Bone marrow (tissue), 2 donors: ENCODE data around the gene CYP4X1.
"Not testable (repeated sequence)": the region's sequence is repeated elsewhere in the genome, so short reads cannot be mapped to it uniquely, and the experiment has no call there.

Experiments
- DNase-seq, 2 donors: peaks; one replicate each; lab custom pipeline; 2025; lab: John Stamatoyannopoulos, UW

CYP4X1 gene, protein sequence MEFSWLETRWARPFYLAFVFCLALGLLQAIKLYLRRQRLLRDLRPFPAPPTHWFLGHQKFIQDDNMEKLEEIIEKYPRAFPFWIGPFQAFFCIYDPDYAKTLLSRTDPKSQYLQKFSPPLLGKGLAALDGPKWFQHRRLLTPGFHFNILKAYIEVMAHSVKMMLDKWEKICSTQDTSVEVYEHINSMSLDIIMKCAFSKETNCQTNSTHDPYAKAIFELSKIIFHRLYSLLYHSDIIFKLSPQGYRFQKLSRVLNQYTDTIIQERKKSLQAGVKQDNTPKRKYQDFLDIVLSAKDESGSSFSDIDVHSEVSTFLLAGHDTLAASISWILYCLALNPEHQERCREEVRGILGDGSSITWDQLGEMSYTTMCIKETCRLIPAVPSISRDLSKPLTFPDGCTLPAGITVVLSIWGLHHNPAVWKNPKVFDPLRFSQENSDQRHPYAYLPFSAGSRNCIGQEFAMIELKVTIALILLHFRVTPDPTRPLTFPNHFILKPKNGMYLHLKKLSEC

GRCh38 chr1:47023268-47024140 lies at the start of gene CYP4X1:
TSS of gene CYP4X1 (plus strand) at chr1:47023669. CDS start at chr1:47023818, 149 bp downstream.
- no peak for DNase-seq

DNA sequence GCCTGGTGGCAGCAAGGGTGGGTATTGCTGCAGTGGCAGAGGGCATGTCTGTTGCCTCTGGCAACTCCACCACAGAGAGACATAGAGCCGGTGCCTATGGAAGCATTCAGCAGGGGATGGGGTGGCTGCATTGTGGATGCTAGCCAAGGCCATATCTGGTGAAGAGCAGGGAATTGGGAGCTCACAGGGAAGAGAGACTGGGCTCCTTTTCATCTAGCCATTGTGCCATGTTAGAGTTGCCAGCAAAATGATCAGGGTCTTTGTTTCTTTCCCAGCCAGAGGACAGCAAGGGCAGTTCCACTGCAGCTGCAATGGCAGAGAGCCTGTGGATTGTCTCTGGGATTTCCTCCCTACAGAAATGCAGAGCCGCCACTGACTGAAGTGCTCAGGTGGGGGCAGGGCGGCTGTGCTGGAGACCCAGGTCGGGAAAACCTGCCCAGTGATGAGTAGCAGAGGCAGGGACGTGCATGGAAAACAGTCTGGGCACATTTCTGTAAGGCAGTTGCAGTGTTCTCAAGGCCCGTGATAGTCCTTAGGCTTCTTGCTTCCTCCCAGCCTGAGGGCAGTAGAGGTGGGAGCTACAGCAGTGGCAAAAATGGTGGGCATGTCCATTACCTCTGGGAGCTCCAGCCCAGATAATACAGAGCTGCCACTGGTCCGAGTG lies 40.2 kb upstream of the CYP4X1 start:
- no peak for DNase-seq

GRCh38 chr1:46983830-46984586 lies 39.5 kb upstream of the CYP4X1 start:
- DNase-seq, result no peak

GRCh38 chr1:46990541-46990940 lies 32.9 kb upstream of the CYP4X1 start:
- DNase-seq, result not testable (repeated sequence)

- no peak for DNase-seq
These were observed 32.2 kb upstream of the CYP4X1 start for GRCh38 chr1:46991083-46991923.

- DNase-seq, result no peak
These were observed 26.7 kb upstream of the CYP4X1 start for GRCh38 chr1:46996659-46997281.

- no peak for DNase-seq
These were observed 21.3 kb upstream of the CYP4X1 start for GRCh38 chr1:47002211-47002610.

DNA sequence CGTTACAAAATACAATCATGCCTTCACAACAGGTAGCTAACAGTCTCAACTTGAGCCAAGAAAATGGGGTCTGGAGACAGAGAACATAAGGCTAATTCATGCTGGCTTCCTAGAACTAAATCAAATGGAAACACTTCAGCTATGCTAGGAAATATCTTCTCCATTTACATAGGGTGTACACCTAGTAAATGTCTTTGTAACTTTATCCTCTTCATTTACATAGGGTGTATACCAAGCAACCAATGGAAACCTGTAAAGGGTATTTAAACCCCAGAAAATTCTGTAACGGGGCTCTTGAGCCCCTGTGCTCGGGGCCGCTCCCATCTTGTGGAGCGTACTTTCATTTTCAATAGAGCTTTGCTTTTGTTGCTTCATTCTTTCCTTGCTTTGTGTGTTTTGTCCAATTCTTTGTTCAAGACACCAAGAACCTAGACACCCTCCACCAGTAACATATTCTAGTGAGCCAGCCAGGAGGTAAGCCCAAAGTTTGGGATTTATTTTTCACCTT lies 19.5 kb upstream of the CYP4X1 start:
- no peak for DNase-seq

DNA sequence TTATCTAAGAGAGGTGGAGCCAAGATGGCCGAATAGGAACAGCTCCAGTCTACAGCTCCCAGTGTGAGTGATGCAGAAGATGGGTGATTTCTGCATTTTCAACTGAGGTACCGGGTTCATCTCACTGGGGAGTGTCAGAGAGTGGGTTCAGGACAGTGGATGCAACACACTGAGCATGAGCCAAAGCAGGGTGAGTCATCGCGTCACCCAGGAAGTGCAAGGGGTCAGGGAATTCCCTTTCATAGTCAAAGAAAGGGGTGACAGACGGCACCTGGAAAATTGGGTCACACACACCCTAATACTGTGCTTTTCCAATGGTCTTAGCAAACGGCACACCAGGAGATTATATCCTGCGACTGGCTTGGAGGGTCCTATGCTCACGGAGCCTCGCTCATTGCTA lies 17.0 kb upstream of the CYP4X1 start:
- not testable (repeated sequence) for DNase-seq

DNA sequence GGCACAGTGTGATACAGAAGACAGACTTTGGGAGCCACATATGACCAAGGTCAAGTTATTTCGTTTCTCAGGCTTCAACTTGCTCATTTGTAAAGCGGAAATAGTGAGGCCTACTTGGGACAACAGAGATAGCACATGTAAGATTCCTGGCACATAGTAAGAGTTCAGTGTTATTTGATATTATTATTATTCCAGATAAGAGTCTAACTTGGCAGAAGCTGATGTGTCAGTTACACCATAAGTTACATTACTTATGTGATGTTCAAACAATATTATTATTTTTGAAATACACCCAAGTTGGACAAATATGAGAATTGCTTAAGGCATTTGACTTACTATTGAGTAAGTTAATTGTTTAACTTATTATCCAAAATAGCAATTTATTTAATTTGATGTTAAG lies 10.2 kb upstream of the CYP4X1 start:
- no peak for DNase-seq

DNA sequence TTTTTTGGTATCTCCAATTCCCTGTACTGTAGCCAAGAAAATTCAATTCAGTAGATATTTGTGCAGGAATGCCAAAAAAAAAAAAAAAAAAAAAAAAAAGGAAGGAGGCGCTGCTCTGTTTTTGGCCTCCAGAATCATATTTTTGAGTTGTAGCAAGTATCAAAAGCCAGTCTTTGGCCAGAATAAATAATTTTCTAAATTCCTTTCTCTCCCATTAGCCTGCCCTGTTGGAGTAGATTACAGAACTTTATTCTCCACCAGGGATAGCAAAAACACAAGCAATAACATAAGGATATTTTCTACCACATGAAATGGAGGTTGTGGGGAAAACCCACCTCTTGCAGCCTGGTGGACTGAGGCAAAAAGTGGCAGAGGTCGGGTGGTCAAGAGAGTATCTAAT lies 2.4 kb upstream of the CYP4X1 start:
- DNase-seq, result no peak

DNA sequence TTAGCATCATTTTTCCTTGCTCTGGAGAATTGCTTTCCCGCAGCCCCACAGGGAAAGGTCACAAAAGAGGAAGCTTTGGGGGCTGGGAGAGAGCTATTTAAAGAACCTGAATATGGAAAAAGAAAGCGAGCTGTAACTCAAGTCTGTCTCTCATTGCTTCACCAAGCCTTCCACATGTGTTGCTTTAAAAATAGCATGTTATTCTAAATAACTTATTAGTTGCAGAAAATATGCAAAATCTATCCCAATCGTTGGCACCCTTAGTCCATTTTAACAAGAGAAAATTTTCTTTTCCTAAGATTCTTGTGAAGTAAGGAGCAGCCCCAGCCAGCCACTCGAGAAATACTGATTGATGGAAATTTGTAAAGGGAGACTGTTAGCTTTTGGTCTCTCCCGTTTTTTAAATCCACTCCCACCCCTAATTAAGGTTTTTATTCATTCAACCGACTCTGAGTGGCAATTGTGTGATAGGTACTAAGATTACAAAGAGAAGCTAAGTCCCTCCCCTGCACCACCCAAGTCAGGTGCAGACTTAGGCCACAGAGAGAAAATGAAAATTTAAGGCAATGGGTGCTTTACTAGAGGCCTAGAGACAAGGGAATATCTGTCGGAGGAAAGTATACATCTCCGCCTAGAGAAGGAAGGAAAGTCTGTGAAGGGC lies 802 bp downstream of the CYP4X1 start:
- DNase-seq, result no peak

DNA sequence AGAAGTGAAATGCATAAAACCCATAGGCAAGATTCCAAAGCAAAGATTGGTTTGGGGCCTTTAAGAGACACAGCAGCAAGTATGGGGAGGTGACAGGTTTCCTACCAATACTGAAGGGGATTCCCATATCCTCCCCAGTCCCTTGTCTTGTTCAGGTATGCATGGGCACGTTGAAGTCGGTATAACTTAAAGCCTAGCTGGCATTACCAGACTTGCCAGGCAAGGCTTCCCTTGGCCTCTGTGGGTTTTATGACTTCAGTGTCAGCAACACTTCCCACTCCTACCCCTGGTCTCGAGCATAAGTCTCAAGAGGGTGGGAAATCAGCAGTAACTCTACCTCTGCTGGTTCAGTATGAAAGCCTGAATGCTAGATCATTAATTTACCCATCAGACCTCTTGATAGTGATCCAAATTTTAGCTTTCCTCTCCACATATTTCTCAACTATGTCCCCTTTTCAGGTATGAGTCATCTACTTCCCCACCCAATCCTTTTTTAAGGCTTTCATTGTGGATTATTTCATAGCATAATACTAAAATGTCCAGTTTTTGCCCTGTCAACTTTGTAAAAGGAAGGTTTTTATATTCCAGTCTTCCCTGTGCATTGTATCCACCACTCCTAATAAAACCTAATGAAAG lies 6.8 kb downstream of the CYP4X1 start:
- DNase-seq, result no peak

- no peak for DNase-seq
These were observed 7.6 kb downstream of the CYP4X1 start for GRCh38 chr1:47031059-47031458.

DNA sequence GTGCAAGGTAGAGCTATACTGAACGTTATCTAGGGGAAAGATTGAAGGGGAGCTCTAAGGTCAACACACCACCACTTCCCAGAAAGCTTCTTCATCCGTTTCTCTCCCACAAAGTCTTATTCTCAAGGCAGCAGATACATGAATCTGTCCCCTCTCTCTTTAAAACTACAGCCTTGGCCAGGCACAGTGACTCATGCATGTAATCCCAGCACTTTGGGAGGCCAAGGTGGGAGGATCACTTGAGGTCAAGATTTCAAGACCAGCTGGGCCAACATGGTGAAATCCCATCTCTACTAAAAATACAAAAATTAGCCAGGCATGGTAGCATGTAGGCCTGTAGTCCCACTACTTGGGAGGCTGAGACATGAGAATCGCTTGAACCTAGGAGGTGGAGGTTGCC lies 8.1 kb downstream of the CYP4X1 start:
- DNase-seq, result no peak

DNA sequence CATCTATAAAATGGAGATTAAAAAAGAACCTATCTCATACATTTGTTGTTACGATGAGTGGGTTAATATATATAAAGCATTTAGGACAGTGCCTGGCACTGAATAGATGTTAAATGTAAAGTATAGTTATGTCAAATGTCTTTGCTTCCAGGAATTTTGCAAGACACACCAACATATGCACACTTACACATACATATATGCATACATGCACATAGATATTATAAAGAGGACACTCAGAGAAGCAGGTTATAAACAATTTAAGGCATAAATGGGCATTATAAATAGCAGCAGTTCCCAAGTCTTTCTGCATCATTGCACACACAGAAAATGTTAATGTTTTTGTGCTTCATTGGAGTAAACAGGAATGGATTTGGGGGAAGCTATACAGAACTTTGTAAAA lies 13.3 kb downstream of the CYP4X1 start:
- DNase-seq, result no peak

DNA sequence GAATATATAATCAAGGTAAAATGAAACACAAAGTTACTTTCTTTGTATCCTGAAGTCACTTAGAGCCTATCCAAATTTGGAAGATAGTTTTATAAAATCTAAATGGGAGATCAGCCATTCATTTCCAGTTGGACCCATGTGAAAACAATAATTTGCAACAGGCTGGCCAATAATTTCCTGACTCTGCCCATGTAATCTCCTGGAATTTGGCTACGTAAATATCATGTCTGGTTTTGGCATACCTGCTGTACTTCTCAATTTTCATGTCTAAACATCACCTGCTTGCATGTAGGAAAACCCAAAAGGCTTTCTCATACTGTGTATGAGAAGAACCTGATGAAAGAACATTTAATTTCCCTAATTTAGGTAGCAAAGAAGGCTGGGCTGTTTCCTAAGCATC lies 35.9 kb downstream of the CYP4X1 start:
- no peak for DNase-seq

DNA sequence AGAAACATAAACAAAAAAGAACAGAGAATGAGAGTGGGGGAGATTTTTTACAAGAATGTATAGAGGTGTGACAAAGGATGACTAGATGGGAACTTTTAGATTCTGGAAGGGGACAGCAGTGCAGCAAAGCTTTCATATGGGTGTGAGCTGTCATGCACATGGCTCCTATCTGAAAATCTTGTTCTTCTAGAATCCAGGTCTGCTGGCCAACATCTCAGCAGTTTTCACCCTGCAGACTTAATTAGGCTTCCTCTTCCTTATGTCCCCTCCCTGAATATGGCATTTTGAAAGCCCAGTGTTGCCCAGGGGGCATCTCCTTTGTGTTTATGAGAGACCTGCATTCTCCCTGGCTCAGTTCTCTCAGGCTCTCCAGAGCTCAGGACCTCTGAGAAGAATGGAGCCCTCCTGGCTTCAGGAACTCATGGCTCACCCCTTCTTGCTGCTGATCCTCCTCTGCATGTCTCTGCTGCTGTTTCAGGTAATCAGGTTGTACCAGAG lies 43.7 kb downstream of the CYP4X1 start, which contains the start of gene CYP4Z1:
TSS of gene CYP4Z1 (plus strand) at position 135 of the 498 bp plus-strand sequence. CDS start at position 395, 260 bp downstream.
- no peak for DNase-seq

DNA sequence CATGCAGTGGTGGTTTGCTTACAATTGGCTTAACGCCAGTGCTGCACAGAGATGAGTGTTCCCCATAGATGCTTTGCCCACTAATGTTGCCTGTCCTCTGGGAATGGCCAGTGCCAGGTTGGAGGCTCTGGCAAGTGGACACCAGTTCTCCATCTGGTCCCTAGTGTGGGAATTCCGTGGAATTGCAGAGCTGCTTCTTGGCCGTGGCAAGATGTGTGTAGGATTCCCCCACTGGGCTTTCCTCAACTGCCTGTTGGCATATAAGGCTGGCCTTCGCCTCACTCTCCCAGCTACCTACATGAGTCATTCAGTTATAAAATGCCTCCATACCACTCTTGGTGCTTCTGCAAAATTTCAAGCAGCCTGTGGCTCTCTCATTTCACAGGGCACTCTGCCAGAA lies 45.6 kb downstream of the CYP4X1 start:
- not testable (repeated sequence) for DNase-seq
